Brain microvascular endothelial cell (primary cell): ENCODE data around the gene DCUN1D2.
"Not testable (repeated sequence)": the region's sequence is repeated elsewhere in the genome, so short reads cannot be mapped to it uniquely, and the experiment has no call there.

Source experiments
- DNase-seq: peaks from one replicate; pipeline ENCODE4 v3.0.0-alpha.2; 2020
- H3K27ac ChIP-seq: fragments of 250-450 bp; sonication (Bioruptor Pico); 2 replicates; pipeline ENCODE4 v1.5.1; 2020; ENCODE audit warnings: mild to moderate bottlenecking, moderate library complexity
- H3K27me3 ChIP-seq: fragments of 250-450 bp; sonication (Bioruptor Pico); replicated peaks from 2 replicates; pipeline ENCODE4 v1.5.1; 2020; ENCODE audit warnings: mild to moderate bottlenecking
- H3K36me3 ChIP-seq: fragments of 250-450 bp; sonication (Bioruptor Pico); replicated peaks from 2 replicates; pipeline ENCODE4 v1.5.1; 2020; ENCODE audit warnings: mild to moderate bottlenecking
- H3K4me3 ChIP-seq: 2 replicates; pipeline ENCODE4 v1.5.1; 2011; ENCODE audit warnings: low read depth, mild to moderate bottlenecking, control low read depth, low read length, moderate library complexity
- in situ Hi-C: cut with HindIII; loops from 2 replicates; pipeline ENCODE4 v1.10.0; 2017; ENCODE audit warnings: low sequenced_read_pairs, low pct_ligation_motif_present
- TF ChIP-seq, protein P1 (sequence below): IDR thresholded peaks from 2 replicates; pipeline ENCODE4 v1.5.1; 2011; ENCODE audit warnings: low read depth, mild to moderate bottlenecking, moderate library complexity, low read length, control low read depth, inconsistent platforms; ENCODE audit errors: missing control alignments

DCUN1D2 gene

GRCh38 chr13:113475911-113476310 is 14.6 kb downstream of the DCUN1D2 start:
- no peak for DNase-seq
- peaks cover 15% of the 10 kb centered on the region for H3K36me3 ChIP-seq
- H3K27ac ChIP-seq = no peak overlapping the region
- no peak overlapping the region for H3K4me3 ChIP-seq
- H3K27me3 ChIP-seq = no peaks in the 10 kb centered on the region
- in situ Hi-C loops = no loop called here
- TF ChIP-seq, protein P1, sequence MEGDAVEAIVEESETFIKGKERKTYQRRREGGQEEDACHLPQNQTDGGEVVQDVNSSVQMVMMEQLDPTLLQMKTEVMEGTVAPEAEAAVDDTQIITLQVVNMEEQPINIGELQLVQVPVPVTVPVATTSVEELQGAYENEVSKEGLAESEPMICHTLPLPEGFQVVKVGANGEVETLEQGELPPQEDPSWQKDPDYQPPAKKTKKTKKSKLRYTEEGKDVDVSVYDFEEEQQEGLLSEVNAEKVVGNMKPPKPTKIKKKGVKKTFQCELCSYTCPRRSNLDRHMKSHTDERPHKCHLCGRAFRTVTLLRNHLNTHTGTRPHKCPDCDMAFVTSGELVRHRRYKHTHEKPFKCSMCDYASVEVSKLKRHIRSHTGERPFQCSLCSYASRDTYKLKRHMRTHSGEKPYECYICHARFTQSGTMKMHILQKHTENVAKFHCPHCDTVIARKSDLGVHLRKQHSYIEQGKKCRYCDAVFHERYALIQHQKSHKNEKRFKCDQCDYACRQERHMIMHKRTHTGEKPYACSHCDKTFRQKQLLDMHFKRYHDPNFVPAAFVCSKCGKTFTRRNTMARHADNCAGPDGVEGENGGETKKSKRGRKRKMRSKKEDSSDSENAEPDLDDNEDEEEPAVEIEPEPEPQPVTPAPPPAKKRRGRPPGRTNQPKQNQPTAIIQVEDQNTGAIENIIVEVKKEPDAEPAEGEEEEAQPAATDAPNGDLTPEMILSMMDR = no peak

GRCh38 chr13:113475280-113475679 is 15.2 kb downstream of the DCUN1D2 start:
- H3K27ac ChIP-seq = no peak overlapping the region
- in situ Hi-C loops = no loop called here
- H3K27me3 ChIP-seq = no peaks in the 10 kb centered on the region
- no peak for DNase-seq
- peaks cover 15% of the 10 kb centered on the region for H3K36me3 ChIP-seq
- no peak overlapping the region for H3K4me3 ChIP-seq
- TF ChIP-seq, protein P1 = no peak

GRCh38 chr13:113474179-113474578 is 16.3 kb downstream of the DCUN1D2 start:
- peak; percentile 67 for DNase-seq
- TF ChIP-seq, protein P1 = no peak

DNA sequence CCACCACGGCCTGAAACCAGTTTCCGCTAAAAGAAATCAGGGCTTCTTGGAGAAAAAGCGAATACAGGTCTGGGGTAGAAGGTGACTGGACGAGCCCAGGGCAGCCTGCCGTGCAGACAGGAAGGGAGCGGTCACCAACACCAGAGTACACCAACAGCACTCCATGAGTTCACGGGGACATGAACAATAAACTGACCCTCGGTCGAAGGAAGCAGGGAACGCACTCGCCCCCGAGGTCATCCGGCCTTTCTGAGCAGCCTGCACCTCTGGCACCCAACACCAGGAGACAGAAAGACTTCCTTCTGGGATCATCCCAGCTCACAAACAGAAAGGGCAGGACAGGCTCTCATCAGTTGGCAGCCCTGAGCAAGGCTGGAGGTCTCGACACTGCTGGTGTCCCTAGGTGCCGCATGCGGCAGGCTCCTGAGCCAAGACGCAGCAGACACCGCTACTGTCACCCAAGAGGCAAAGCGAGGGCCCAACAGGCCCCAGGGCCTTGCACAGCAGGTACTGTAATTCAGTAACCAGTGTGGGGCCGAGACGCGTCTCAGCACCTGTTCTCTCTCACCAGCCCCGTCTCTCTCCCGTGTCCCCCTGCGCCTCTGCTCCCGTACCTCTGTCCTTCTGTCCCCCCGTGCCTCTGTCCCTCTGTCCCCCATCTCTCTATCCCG is 18.0 kb downstream of the DCUN1D2 start:
- Histone ChIP-seq H3K4me3 (no peak overlapping the region), H3K36me3 (peaks cover 16% of the 10 kb centered on the region), H3K27me3 (no peaks in the 10 kb centered on the region), H3K27ac (no peak overlapping the region)
- in situ Hi-C loops = no loop called here
- no peak for DNase-seq
- TF ChIP-seq, protein P1 = no peak

More at GRCh38 chr13:113474179-113474578, 16.3 kb downstream of the DCUN1D2 start:
- Histone ChIP-seq H3K4me3 (no peak overlapping the region), H3K36me3 (peaks cover 14% of the 10 kb centered on the region), H3K27ac (no peak overlapping the region), H3K27me3 (no peaks in the 10 kb centered on the region)
- in situ Hi-C loops = no loop called here

- TF ChIP-seq, protein P1 = no peak
- Histone ChIP-seq H3K27ac (no peak overlapping the region), H3K4me3 (no peak overlapping the region), H3K27me3 (no peaks in the 10 kb centered on the region), H3K36me3 (peaks cover 19% of the 10 kb centered on the region)
- no peak for DNase-seq
- in situ Hi-C loops = no loop called here
Measured at GRCh38 chr13:113471844-113472243, 18.7 kb downstream of the DCUN1D2 start.

- DNase-seq, H3K27me3 ChIP-seq, H3K4me3 ChIP-seq, H3K27ac ChIP-seq, in situ Hi-C loops: not testable (repeated sequence)
- H3K36me3 ChIP-seq = peaks cover 15% of the 10 kb centered on the region
Measured at GRCh38 chr13:113470635-113471163, 19.8 kb downstream of the DCUN1D2 start.
